ENCODE measurements around the gene ARHGAP32. TPM values are rescaled to one million over a fixed set of nuclear protein-coding genes. Genes with fewer than 3 reads are reported as not detected.

ARHGAP32 gene
- polyA plus RNA-seq (2012; rRNA removed): 4.8 and 5.5 TPM in 2 replicates
- polyA plus RNA-seq (2012; cell fraction: cytosol; rRNA removed): 3.0 and 3.5 TPM in 2 replicates
- polyA plus RNA-seq (2012; cell fraction: nucleus; rRNA removed): 9.7 and 12.5 TPM in 2 replicates

DNA sequence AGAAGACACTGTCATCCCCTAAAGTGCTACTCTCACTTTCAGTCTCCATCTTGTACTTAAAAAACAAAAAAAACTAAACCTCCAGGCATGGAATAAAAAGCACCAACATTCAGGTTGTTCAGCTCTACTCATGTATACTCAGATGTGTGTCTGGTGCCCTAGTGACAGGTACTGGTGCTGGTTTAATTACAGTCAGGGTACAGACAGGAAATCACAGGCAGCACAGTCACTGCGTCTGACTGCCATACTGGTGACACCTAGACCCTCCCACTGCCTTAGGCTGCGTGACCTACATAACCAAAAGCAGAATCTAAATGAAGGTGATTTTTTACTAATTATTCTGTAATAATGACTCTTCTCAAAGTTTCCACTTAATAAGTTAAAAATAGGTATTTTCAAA is at the start of gene ARHGAP32:
TSS of gene ARHGAP32 (minus strand) at position 176 of the 400 bp plus-strand sequence. CDS start at position 49, 127 bp downstream.
- ChIA-PET CTCF (no interaction called here), POLR2A (no interaction called here)
- Histone ChIP-seq H3K79me2 (ENCODE audit: insufficient read depth) (peaks cover 35% of the 10 kb centered on the region), H3K9ac (no peak within 1 kb of the TSS), H3K4me3 (ENCODE audit: low read depth in 2 of 2, low read length in 1 of 2) (no peak within 1 kb of the TSS), H4K20me1 (ENCODE audit: insufficient read depth) (no peaks in the 10 kb centered on the region), H3F3A (replicated peaks; ENCODE audit: insufficient read depth) (peaks cover 3% of the 10 kb centered on the region), H3K9me2 (no peaks in the 10 kb centered on the region), H3K4me1 (ENCODE audit: control insufficient read depth in 1 of 2, insufficient read depth in 2 of 2, low read depth in 1 of 2, low read length in 1 of 2) (peaks cover 6 to 11% of the 10 kb centered on the region in 2 experiments; a peak in 2 of 4 replicates), H2AFZ (ENCODE audit: low read depth) (no peak within 1 kb of the TSS), H3K4me2 (no peak within 1 kb of the TSS), H3K36me3 (replicated peaks in 1 of 2; ENCODE audit: control insufficient read depth in 1 of 2, insufficient read depth in 2 of 2, low read length in 1 of 2) (no peaks in the 10 kb centered on the region), H3K9me3 (no peaks in the 10 kb centered on the region), H3K27ac (ENCODE audit: low read depth in 2 of 2, low read length in 1 of 2) (no peak within 1 kb of the TSS), H3K27me3 (ENCODE audit: insufficient read depth) (no peaks in the 10 kb centered on the region)
- TF ChIP-seq, protein P1, sequence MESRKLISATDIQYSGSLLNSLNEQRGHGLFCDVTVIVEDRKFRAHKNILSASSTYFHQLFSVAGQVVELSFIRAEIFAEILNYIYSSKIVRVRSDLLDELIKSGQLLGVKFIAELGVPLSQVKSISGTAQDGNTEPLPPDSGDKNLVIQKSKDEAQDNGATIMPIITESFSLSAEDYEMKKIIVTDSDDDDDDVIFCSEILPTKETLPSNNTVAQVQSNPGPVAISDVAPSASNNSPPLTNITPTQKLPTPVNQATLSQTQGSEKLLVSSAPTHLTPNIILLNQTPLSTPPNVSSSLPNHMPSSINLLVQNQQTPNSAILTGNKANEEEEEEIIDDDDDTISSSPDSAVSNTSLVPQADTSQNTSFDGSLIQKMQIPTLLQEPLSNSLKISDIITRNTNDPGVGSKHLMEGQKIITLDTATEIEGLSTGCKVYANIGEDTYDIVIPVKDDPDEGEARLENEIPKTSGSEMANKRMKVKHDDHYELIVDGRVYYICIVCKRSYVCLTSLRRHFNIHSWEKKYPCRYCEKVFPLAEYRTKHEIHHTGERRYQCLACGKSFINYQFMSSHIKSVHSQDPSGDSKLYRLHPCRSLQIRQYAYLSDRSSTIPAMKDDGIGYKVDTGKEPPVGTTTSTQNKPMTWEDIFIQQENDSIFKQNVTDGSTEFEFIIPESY (IDR thresholded peaks at IDR 0.05; ENCODE audit: borderline replicate concordance, low read depth): no peak
- TF ChIP-seq JUND (IDR thresholded peaks at IDR 0.05): no peak
- TF ChIP-seq YY1 (IDR thresholded peaks at IDR 0.05; ENCODE audit: low read depth): no peak
- no peak for TF ChIP-seq POLR2AphosphoS5 (IDR thresholded peaks at IDR 0.05; ENCODE audit: low read depth, low read length)
- TF ChIP-seq, protein P2, sequence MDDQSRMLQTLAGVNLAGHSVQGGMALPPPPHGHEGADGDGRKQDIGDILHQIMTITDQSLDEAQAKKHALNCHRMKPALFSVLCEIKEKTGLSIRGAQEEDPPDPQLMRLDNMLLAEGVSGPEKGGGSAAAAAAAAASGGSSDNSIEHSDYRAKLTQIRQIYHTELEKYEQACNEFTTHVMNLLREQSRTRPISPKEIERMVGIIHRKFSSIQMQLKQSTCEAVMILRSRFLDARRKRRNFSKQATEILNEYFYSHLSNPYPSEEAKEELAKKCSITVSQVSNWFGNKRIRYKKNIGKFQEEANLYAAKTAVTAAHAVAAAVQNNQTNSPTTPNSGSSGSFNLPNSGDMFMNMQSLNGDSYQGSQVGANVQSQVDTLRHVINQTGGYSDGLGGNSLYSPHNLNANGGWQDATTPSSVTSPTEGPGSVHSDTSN (IDR thresholded peaks at IDR 0.05): no peak
- TF ChIP-seq SMC3 (IDR thresholded peaks at IDR 0.05; ENCODE audit: low read depth, low read length): no peak
- TF ChIP-seq EP300 (IDR thresholded peaks at IDR 0.05; ENCODE audit: borderline replicate concordance in 1 of 2, low read depth in 1 of 2, low read length in 1 of 2): no peak
- no peak for TF ChIP-seq SIN3A (IDR thresholded peaks at IDR 0.05; ENCODE audit: borderline replicate concordance, low read depth, low read length)
- TF ChIP-seq EZH2phosphoT487 (IDR thresholded peaks at IDR 0.05; ENCODE audit: borderline replicate concordance, low read depth): no peak
- TF ChIP-seq, protein P3, sequence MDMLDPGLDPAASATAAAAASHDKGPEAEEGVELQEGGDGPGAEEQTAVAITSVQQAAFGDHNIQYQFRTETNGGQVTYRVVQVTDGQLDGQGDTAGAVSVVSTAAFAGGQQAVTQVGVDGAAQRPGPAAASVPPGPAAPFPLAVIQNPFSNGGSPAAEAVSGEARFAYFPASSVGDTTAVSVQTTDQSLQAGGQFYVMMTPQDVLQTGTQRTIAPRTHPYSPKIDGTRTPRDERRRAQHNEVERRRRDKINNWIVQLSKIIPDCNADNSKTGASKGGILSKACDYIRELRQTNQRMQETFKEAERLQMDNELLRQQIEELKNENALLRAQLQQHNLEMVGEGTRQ (IDR thresholded peaks at IDR 0.05; ENCODE audit: borderline replicate concordance, low read depth, low read length): no peak
- TF ChIP-seq NRF1 (IDR thresholded peaks at IDR 0.05; ENCODE audit: low read depth, low read length): no peak
- TF ChIP-seq, protein P4, sequence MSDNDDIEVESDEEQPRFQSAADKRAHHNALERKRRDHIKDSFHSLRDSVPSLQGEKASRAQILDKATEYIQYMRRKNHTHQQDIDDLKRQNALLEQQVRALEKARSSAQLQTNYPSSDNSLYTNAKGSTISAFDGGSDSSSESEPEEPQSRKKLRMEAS (IDR thresholded peaks at IDR 0.05; ENCODE audit: low read depth): no peak
- no peak for TF ChIP-seq FOXJ3 (CRISPR knock-in tag; IDR thresholded peaks at IDR 0.05)
- no peak for TF ChIP-seq NFIC (IDR thresholded peaks at IDR 0.05; ENCODE audit: borderline replicate concordance)
- WGBS (ENCODE audit: low lambda C conversion rate): 89% methylated on average over 2 of the region's 2 CpGs
- DNase-seq: peak; percentile 21
